Measurements from ENCODE around the gene CFTR.

CFTR gene

DNA sequence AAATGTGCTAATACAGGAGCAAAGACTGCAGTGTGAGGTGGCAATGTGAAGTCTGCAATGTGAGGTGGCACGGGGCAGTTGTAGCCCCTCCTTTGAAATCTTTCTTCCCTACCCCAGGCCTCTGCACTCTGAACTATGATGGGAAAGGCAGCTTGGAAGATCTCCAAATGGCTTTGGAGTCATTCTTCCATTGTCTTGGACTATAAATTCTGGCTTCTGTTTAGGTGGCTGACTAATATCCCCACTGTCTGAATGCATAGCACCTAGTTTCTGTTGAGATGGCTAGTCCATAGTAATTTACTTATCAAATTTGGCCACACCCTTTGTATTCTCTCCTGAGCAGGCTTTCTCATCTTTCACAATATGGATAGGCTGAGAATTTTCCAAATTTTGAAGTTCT is 175.0 kb downstream of the CFTR start:
- no peak for DNase-seq

GRCh38 chr7:117656806-117657205 is 177.0 kb downstream of the CFTR start:
- DNase-seq: no peak

DNA sequence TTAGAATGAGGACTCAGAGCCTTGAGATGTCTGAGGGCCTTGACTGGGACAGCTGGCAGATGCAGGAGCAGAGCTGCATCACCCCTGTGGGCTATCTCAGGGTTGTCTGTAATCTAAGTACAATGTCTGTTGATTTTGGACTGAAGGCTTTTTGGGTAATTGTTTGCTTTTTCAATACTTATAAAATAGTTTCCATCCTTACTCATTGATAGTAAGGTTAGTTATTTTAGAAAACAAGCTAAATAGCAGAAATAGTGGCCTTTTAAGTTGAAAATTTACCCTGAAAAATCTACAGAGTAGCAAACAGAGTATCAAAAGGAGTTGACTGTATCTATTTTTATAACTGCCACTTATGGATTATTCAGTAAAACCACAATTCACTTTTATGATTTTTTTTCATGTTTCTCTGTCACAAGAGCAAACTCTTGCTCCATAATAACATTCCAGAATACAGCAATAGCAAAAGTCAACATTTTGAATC is 179.7 kb downstream of the CFTR start:
- DNase-seq: no peak

DNA sequence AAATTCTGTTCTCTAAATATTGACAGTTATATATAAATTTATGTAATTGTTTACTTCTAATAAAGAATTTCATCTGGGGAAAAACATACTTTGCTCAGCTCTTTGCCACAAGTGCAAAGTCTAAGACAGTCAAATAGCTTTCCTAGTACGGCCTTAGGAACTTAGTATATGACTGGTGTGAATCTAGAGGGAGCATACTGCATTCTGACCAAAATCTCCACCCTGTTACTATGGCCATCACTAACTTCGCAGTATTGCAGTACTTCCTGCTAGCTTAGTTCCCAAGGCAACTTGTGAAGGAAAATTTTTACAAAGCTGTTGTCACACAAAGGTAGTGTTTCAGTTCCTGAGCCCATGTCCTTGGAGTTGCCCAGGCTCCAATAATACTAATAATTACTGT is 181.5 kb downstream of the CFTR start:
- DNase-seq: no peak

- no peak for DNase-seq
Observed at GRCh38 chr7:117664047-117664446, 184.2 kb downstream of the CFTR start.

- no peak for DNase-seq
Observed at GRCh38 chr7:117665368-117665767, 185.5 kb downstream of the CFTR start.

DNA sequence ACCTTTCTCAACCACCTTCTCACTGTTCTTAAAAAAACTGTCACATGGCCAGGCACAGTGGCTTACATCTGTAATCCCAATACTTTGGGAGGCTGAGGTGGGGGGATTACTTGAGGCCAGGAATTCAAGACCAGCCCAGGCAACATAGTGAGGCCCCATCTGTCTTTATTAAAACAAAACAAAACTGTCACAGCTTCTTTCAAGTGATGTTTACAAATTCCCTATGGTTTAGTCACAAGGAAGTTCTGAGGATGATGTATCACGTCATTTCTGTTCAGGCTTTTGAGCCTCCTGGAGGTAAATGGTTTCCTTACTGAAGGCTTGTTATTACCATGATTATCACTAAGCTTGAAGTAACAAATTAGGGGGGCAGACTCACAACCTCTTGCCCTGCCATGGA is 186.2 kb downstream of the CFTR start:
- peak; percentile 63 for DNase-seq

- no peak for DNase-seq
Observed at GRCh38 chr7:117666689-117667088, 186.9 kb downstream of the CFTR start.

DNA sequence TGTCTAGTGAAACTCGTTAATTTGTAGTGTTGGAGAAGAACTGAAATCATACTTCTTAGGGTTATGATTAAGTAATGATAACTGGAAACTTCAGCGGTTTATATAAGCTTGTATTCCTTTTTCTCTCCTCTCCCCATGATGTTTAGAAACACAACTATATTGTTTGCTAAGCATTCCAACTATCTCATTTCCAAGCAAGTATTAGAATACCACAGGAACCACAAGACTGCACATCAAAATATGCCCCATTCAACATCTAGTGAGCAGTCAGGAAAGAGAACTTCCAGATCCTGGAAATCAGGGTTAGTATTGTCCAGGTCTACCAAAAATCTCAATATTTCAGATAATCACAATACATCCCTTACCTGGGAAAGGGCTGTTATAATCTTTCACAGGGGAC is 187.6 kb downstream of the CFTR start:
- DNase-seq: no peak

GRCh38 chr7:117669818-117670217 is 190.0 kb downstream of the CFTR start:
- DNase-seq: no peak

DNA sequence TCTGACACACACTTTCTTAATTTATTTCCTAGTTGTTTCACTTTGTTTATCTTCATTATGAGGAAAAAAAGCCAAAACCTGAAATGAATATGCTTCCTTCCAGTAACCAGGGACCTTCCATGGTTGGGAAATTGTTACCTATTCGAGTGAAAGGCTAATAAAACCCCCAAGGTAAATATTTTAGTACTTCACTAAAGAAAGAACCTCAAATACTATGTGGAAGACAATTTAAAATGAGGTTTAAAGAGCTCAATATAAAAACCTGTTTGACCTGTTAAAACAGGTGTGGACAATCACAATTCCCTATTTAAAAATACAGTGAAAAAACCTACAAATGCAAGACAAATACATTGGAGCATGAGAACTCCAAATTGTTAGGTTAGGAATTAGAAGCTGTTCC is 192.6 kb downstream of the CFTR start:
- no peak for DNase-seq

GRCh38 chr7:117673367-117673766 is 193.5 kb downstream of the CFTR start:
- no peak for DNase-seq

- DNase-seq: peak; percentile 24
Observed at GRCh38 chr7:117673839-117674238, 194.0 kb downstream of the CFTR start.

DNA sequence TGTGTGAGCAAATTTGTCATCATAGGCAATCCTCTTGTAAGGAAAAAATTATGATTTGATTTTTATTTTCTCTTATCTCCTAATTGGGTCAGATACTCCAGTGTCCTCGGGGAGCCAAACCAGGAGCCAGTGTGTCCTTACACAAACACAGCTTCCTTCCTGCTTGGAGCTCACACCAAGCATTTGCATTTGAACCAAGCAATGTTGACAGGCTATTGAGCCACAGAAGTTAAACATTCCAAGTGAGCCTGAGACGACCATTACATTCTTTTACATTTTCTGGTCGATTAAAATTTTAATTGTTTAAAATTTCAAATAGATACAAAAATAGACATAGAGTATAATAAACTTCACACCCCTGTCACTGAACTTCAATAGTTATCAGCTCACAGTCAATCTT is 194.8 kb downstream of the CFTR start:
- DNase-seq: no peak

DNA sequence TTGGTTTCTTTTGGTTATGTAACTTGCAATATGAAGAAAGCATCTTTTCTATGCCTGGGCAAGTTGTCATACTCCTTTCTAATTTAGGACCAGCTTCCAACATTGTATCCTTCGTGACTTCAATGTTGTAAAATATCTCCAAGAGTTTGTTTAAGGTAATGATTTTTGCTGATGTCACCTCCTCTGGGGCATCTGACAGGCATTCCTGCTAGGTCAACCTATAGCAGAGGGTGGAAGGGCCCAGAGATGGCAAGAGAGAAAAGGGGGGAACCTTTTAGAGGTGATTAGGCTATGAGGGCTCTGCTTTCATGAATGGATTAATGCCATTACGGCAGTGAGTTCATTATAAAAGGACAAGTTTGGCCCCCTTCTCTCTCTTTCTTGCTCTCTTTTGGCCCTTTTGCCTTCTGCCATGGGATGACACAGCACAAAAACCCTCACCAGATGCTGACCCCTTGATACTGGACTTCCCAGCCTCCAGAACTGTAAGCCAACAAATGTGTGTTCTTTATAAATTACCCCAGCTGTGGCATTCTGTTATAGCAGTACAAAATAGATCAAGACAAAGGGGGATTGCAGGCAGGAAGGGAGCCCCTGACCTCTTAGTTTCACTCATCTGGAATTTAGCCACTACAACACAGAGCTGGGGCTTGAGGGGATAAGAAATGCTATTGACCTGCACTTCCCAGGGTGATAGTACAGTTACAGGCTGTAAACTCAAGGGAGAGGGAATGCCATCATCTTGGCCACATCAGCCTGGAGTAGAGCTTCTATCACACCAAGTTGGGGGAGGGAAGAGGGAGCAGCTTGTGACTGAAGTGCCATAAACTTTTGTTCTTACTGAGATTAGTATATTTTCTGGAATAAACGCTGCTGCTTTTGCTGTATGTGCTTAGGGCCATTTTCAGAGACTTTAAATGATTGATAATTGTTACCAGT is 195.9 kb downstream of the CFTR start:
- DNase-seq: no peak

DNA sequence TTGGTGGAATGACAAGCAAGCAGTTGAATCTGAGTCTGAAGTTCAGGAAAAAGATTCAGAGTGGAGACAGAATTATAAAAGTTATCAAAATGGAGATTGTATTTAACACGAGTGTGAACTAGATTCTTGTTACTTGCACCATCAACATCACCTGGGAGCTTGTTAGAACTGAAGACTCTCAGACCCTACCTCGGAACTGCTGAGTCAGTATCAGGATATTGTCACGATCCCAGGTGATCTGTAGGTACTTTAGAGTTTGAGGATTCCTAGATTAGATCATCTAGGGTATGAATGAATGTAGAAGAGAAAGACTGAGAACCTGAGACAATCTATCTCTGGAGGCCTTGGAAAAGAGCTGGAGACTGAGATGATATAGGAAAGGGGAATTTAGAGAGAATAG is 199.3 kb downstream of the CFTR start:
- no peak for DNase-seq

- peak; percentile 20 for DNase-seq
Observed at GRCh38 chr7:117682681-117683385, 203.0 kb downstream of the CFTR start.

DNA sequence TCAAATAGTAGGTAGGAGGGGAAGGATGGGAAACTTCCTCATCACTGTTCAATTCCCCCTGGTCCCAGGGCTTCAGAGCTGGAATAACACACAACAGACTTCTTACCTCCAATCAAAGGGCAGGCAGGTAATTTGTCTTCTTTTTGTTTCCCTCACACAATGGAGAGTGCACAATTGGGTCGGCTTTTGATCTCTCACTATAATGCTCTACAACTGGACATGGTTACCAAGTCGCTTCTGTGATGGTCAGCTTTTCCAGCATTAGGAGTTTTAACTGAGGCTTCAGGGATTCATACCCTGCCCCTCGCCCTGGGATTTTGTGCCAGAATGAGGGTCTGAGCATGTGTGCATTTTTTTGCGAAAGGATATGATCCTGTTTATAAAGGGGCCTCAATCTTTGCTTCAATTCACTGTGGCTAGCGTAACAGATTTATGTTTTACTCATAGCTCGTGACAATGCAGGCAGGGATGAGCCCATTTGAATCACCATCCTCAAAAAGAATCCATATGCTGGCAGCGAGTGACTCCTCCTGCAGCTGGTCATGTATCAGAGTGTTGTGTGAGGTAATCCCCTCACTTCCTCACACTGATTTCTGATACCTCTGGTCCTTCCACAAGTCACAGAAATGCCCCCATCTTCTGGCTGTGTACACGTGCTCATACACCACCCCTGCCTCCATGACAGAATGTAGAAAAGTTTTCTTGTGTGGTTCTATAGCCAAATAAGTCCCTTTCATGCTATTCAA is 203.8 kb downstream of the CFTR start:
- DNase-seq: no peak

DNA sequence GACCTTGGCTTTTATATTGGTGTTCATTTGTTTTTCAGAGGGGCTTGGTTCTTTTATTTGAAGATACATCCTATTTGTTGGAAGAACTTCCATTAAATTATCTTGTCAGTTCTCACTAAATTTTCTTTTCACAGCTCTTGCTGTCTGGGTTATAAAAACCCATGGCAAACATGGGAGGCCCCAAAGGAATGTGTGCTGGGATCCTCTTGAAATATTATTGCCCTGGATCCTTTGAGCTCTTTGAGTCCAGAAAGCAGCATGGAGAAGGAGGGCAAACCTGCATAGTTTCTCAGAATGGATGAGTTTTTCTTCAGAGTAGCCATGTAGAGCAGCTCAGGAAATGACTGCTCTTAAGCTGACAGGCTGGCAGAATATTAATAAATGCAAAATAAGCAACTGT is 206.0 kb downstream of the CFTR start:
- no peak for DNase-seq

DNA sequence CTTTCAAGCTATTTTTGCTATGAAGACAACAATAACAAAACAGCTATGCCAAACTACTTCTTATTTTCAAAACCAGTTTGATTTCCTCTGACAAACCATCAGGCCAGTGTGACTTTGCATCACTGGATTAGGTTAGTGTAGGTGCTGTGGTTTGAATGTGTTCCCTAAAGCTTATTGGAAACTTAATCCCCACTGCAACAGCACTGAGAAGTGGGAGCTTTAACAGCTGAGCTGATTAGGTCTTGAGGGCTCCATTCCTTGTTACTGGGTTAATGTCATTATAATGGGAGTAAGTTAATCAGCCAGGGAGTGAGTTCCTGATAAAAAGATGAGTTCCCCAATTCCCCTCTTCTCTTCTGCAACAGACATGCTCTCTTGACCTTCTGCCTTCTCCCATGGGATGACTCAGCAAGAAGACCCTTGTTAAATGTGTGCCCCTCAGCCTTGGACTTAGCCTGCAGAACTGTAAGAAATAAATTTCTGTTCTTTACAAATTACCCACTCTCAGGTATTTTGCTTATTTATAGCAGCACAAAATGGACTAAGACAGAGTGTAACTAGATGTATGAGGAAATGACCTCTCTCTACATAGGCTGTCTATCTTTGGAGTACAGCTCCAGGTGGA is 206.6 kb downstream of the CFTR start:
- no peak for DNase-seq

DNA sequence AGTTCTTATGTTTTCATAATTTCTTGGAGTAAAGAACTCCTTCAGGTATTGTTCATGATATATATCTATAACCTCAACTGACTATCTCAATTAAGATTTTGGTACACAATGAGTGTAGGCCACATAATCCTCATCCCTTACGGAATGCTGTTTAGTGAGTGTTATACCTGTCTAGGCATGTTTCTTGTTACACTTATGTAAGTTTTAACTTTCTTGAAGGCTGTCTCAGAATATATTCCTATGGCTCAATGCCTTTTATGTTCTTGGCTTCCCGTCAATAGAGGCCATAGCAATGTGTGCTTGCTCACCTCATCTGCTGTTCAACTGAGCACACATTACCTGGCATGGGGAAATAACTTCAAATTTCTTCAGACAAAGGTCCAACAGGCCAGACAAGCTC is 208.3 kb downstream of the CFTR start:
- DNase-seq: no peak

- DNase-seq: no peak
Observed at GRCh38 chr7:117689406-117689805, 209.6 kb downstream of the CFTR start.

GRCh38 chr7:117690147-117690546 is 210.3 kb downstream of the CFTR start:
- DNase-seq: no peak

Measured in kidney glomerular epithelial cell (primary cell).